OCI-LY1 (cell line): Measurements from ENCODE around the gene CFL1.

Source experiments
- H2AFZ ChIP-seq: fragments of 200-600 bp; sonication (generic), shearing (Covaris generic); 2 replicates; pipeline ENCODE4 v1.6.0; 2014; ENCODE audit warnings: antibody characterized with exemption, mild to moderate bottlenecking, low read length
- H3F3A ChIP-seq: fragments of 200-600 bp; sonication (generic), shearing (Covaris generic); 2 replicates; pipeline ENCODE4 v1.6.0; 2014; ENCODE audit warnings: mild to moderate bottlenecking, antibody characterized with exemption, low read length, moderate library complexity; ENCODE audit not compliant: insufficient read depth
- H3K27ac ChIP-seq: fragments of 200-600 bp; sonication (generic); 2 replicates; pipeline ENCODE4 v1.5.1; 2014; ENCODE audit warnings: low read length, mixed run types, mild to moderate bottlenecking, low read depth; ENCODE audit not compliant: poor library complexity, severe bottlenecking
- H3K27me3 ChIP-seq: fragments of 200-600 bp; sonication (generic); 2 replicates; pipeline ENCODE4 v1.6.0; 2014; ENCODE audit warnings: antibody characterized with exemption, mild to moderate bottlenecking, low read length, moderate library complexity; ENCODE audit not compliant: insufficient read depth
- H3K36me3 ChIP-seq: fragments of 200-600 bp; sonication (generic); 2 replicates; pipeline ENCODE4 v1.6.1; 2014; ENCODE audit warnings: mild to moderate bottlenecking, antibody characterized with exemption, low read length, moderate library complexity, mixed read lengths; ENCODE audit not compliant: insufficient read depth
- H3K4me1 ChIP-seq: fragments of 200-600 bp; sonication (generic); 2 replicates; pipeline ENCODE4 v1.5.1; 2014; ENCODE audit warnings: mild to moderate bottlenecking, low read length, moderate library complexity; ENCODE audit not compliant: insufficient read depth, severe bottlenecking
- H3K4me2 ChIP-seq: fragments of 200-600 bp; sonication (generic), shearing (Covaris generic); 2 replicates; pipeline ENCODE4 v1.6.1; 2014; ENCODE audit warnings: low read length
- H3K4me3 ChIP-seq: fragments of 200-600 bp; sonication (generic); 2 replicates; pipeline ENCODE4 v1.5.1; 2014; ENCODE audit warnings: low read length, low read depth, mild to moderate bottlenecking, mixed read lengths; ENCODE audit not compliant: poor library complexity, severe bottlenecking
- H3K79me2 ChIP-seq: fragments of 200-600 bp; shearing (Covaris generic); 2 replicates; pipeline ENCODE4 v1.6.1; 2016; ENCODE audit warnings: mixed run types, low read length, mixed read lengths; ENCODE audit not compliant: insufficient read depth
- H3K9ac ChIP-seq: fragments of 200-600 bp; sonication (generic), shearing (Covaris generic); 2 replicates; pipeline ENCODE4 v1.6.1; 2014; ENCODE audit warnings: mild to moderate bottlenecking, low read length, mixed read lengths
- H3K9me2 ChIP-seq: fragments of 200-600 bp; sonication (generic), shearing (Covaris generic); 2 replicates; pipeline ENCODE4 v1.6.1; 2014; ENCODE audit warnings: low read depth, mild to moderate bottlenecking, low read length, mixed read lengths
- H3K9me3 ChIP-seq: fragments of 200-600 bp; shearing (Covaris generic); 2 replicates; pipeline ENCODE4 v1.6.1; 2014; ENCODE audit warnings: low read length, mixed read lengths
- H4K20me1 ChIP-seq: fragments of 200-600 bp; sonication (generic), shearing (Covaris generic); 2 replicates; pipeline ENCODE4 v1.6.0; 2016; ENCODE audit warnings: mild to moderate bottlenecking, low read length; ENCODE audit not compliant: insufficient read depth
- CTCF ChIP-seq: fragments of 200-600 bp; sonication (generic), shearing (Covaris generic); IDR thresholded peaks from 2 replicates; pipeline ENCODE4 v1.5.1; 2017; ENCODE audit warnings: mild to moderate bottlenecking, antibody characterized with exemption, low read length, moderate library complexity, mixed read lengths
- EZH2 ChIP-seq: fragments of 200-600 bp; sonication (generic), shearing (Covaris generic); IDR thresholded peaks from 2 replicates; pipeline ENCODE4 v1.8.0; 2017; ENCODE audit warnings: borderline replicate concordance, mixed run types, mild to moderate bottlenecking, antibody characterized with exemption, low read length, moderate library complexity, mixed read lengths

The CFL1 gene

GRCh38 chr11:65864706-65865471, 6.9 kb upstream of the CFL1 start:
- Histone ChIP-seq H3K36me3 (peaks cover 63% of the 10 kb centered on the region), H2AFZ (no peak overlapping the region)

GRCh38 chr11:65863889-65864705, 6.1 kb upstream of the CFL1 start:
- Histone ChIP-seq H3K79me2 (peaks cover 6% of the 10 kb centered on the region; the same call in 1 of the 2 replicates), H3K9me3 (no peaks in the 10 kb centered on the region), H3K9me2 (no peaks in the 10 kb centered on the region), H3K4me2 (no peak overlapping the region), H4K20me1 (no peaks in the 10 kb centered on the region), H3F3A (no peaks in the 10 kb centered on the region), H3K27ac (no peak overlapping the region), H3K27me3 (no peaks in the 10 kb centered on the region), H2AFZ (no peak overlapping the region), H3K4me3 (no peak overlapping the region), H3K36me3 (peaks cover 63% of the 10 kb centered on the region), H3K4me1 (peaks cover 17% of the 10 kb centered on the region), H3K9ac (no peak overlapping the region)
- no peak for TF ChIP-seq EZH2

More at GRCh38 chr11:65864706-65865471, 6.9 kb upstream of the CFL1 start:
- Histone ChIP-seq H3K79me2 (peaks cover 6% of the 10 kb centered on the region; the same call in 1 of the 2 replicates), H3K9me2 (no peaks in the 10 kb centered on the region), H3K4me1 (peaks cover 13% of the 10 kb centered on the region), H4K20me1 (no peaks in the 10 kb centered on the region), H3K27me3 (no peaks in the 10 kb centered on the region), H3K9me3 (no peaks in the 10 kb centered on the region), H3K4me2 (no peak overlapping the region), H3F3A (no peaks in the 10 kb centered on the region), H3K4me3 (no peak overlapping the region), H3K27ac (no peak overlapping the region), H3K9ac (no peak overlapping the region)
- TF ChIP-seq CTCF = no peak
- no peak for TF ChIP-seq EZH2

- 0 out of 2 replicates have a peak, but pooled peaks cover 5% of the 10 kb centered on the region for H3F3A ChIP-seq
- no peak overlapping the region for H3K9ac ChIP-seq
- TF ChIP-seq EZH2 (no peak), CTCF (no peak)
- no peaks in the 10 kb centered on the region for H3K27me3 ChIP-seq
- no peak overlapping the region for H2AFZ ChIP-seq
- peaks cover 6% of the 10 kb centered on the region; the same call in 1 of the 2 replicates for H3K79me2 ChIP-seq
- no peaks in the 10 kb centered on the region for H4K20me1 ChIP-seq
- no peak overlapping the region for H3K27ac ChIP-seq
- peaks cover 63% of the 10 kb centered on the region for H3K36me3 ChIP-seq
- H3K4me2 ChIP-seq = no peak overlapping the region
- H3K4me3 ChIP-seq = no peak overlapping the region
- H3K9me2 ChIP-seq = no peaks in the 10 kb centered on the region
- peaks cover 24% of the 10 kb centered on the region for H3K4me1 ChIP-seq
- no peaks in the 10 kb centered on the region for H3K9me3 ChIP-seq
Observed at GRCh38 chr11:65862941-65863888, 5.2 kb upstream of the CFL1 start.
